HT1080 (cell line): Measurements from ENCODE around the gene NELFB. TPM values are rescaled to one million over a fixed set of nuclear protein-coding genes. Genes with fewer than 3 reads are reported as not detected.

Experiments used
- DNase-seq: peaks from one replicate; pipeline ENCODE4 v3.0.0-alpha.2; 2015; ENCODE audit warnings: low read depth
- total RNA-seq: library from RNA; depleted of rRNA; stranded (reverse); fragments of >200 nt; shearing (Covaris generic); gene quantifications from 2 replicates; pipeline ENCODE4 v1.2.3, GENCODE V29; 2014

The NELFB gene
- total RNA-seq, 1 experiment from 2014 or later: 83.3 TPM

DNA sequence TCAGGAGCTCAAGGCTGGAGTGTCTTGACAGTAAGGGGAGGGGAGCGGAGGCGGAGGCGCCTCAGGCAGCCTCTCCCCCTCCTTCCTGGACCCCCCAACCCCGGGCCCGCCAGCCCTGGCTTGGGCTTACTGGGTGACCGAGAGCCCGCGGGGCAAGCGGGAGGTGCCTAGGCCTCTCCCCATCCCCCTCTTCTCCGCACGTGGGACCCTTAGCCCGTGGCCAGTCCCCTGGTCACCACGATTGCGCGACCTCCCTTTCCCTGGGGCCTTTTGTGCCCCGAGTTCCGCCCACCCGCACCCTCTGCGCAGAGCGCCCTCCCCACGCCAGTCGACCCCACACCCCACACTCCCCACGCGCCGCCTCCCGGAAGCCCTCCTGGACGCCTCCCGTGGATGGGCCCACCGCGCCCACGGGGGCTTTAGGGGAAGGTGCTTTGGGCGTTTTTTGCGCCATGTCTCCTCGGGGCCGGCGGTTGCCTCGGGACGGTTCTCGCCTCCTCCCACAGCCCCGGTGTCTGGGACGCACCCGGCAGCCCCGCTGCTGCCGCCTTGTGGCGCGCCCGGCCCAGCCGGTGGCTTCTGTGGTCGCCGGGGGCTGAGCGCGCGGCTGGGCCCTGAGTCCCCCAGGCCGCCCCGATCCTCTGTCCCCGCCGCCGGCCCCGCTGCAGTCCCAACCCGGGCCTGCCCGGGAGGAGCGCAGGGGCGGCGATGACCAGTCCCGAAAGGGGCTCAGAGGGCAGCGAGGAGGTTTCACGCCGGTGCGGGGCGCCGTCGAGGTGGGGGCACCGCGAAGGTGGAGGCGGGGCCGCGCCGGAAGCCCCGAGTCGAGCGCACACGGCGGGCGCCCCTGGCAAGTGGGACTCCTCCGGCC lies 25.6 kb downstream of the NELFB start:
- no peak for DNase-seq

DNA sequence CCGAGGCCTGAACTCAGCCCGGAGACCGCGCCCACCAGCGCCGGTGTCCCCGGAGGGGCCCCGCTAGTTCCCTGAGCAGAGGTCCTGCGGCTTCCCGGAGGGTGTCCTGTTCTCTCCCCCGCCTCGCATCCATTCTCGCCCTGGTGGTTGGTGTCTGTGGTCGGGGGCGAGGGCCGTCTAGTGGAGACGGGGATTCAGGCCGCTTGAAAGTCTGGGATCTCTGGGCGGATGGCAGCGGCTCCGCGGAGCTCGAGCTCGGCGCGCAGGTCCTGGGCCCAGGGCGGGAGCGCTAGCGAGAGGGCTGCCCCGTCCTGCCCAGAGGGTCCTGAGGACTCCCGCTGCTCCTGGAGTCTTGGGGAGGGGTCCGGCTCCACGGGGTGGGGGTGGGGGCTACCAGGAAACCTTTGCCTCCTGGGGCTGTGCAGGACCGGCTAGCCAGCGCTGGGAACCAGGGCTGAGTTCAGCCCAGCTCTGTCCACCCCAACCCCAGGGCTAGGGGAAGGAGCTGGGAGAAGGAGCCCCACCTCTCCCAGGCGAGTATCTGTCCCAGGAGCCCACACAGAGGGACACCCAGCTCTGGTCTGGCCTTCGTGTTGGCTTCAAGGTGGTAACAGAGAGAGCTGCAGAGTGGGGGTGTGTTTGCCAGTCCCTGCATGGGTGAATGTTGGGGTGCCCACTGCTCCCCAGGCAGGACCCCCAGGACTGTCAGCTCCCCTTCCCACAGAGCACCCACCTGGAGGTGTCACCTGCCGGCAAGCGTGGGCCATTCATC lies 26.4 kb downstream of the NELFB start:
- DNase-seq: no peak

DNA sequence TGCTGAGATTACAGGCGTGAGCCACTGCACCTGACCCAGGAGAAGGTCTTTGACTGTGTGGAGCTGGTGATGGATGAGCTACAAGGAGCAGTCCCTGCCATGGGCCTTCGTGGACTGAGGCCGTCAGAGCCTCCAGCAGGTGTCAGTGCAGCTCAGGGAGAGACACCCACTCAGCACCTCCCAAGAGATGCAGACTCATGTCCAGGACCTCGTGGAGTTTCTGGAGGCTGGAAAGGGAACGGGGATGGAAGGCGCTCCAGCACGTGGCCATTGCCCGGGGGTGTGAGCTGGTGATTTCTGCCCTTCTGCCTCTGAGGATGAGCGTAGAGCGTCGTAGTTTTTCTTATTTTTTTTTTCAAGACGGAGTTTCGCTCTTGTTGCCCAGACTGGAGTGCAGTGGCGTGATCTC lies 31.9 kb downstream of the NELFB start:
- peak; percentile 77 for DNase-seq

DNA sequence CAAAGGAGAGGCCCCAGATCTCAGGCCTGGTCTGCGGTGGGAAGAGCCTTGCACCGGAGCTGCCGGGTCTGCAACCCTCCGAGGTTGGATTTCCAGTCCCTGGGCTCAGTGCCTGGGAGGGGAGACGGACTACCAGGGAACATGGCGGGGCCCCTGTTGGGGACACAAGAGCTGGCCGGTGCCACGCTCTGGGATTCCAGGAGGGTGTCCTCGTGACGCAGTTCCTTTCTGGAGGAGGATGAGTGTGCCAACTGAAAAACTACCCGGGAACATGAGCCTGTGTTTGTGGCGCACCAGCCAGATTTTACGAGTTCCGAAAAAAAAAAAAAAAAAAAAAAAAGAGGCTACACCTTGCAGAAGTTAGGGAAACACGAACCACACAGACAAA lies 38.0 kb downstream of the NELFB start:
- no peak for DNase-seq

DNA sequence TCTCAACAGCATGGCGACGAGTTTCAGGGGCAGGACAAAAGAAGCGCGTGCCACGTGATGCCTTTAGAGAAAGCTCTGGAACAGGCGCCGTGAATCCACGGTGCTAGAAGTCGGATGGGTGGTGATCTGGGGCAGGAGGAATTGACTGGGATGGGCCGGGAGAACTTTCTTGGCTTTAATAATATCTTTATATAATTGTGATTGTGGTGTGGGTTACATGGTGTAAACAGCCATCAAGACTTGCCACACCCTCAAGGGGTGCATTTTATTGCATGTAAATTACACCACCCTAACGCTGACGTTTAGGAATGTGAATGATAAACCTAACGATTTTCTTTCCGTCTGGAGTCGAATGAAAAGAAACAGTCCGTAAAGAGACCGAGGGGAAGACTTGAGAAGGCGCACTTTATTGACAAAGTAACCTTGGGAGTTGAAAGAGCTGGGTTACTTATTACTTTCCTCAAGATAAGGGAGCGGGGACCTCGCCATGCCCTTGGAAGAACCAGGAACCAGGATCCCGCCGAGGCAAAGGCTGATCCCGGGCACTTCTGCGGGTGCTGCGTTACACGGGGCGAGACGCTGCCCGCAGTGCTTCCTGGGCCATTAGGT lies 38.5 kb downstream of the NELFB start:
- no peak for DNase-seq

DNA sequence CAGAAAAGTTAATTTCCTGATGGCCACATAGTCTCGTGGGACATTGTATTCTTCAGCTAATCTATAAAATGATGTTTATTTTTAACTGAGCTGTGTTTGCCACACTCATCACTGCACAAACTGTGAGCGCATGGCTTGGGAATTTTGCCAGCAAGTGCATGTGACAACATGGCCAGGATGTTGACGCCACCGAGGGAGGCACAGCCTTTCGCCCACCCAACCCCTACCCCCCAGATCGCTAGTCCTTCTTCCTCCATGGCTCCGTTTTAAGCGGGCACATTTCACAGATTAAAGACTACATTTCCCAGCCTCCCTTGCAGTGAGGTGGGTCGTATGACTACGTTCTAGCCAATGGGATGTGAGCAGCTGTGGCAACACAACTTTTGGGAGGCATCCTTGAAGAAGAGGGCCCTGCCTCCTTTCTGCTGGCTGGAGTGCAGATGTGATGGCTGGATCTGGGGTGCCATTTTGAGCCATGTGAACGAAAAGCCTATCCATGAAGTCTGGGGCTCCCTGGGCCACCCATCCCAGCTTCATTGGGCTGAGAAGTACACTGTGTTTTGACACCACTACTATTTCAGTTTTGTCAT lies 39.1 kb downstream of the NELFB start:
- peak; percentile 53 for DNase-seq

DNA sequence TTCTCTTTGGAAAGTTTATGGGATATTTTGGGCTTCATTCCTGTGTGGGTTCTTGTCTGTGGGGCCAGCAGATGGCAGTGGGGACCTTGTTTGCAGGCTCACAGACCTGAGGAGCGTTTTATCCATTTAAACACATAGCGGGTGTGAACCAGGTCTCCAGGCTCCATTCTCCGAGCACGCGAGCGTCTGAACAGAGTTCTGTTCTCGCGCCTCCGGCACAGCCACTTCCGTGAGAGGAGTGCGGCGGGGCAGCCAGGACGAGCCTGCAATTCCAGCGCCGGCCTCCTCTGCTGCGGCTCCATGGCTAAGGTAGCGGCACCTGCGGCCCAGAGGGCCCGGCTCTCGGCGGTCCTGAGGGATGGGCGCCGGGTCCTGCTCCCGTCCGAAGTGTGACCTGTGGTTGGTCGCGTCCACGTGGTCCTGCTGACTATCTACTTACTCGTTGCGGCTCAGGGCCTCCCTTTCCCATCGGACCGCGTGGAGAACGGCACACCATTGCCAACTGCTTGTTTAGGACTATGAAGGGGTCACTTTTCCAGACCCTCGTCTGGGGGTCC lies 39.6 kb downstream of the NELFB start:
- no peak for DNase-seq

DNA sequence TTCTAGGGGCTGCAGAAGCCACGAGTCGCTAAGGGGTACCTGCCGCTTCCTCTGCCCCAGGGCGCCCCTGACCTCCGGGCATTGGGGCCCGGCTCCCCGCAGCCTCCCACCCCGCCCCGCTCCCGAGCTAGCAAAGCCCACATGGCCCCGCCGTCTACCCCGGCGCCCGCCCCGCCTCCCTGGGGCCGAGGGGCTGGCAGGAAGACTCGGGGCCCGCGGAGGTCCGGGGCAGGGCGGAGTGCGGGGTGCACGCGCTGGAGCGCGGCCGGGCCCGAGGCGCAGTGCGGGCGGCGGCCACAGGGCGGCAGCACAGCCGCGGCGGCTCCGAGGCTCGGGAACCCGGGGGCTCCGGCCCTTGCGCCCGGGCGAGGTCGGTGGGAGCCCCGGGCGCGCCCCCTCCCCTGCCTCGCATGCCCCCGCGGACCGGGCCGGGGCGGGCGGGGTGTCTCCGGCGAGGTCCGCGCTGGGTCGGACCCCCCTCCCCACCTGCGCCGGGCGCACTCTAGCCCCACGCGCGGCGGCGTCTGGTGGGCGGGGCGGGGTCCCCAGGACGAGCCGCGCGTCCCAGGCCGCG lies 40.2 kb downstream of the NELFB start:
- DNase-seq: no peak

DNA sequence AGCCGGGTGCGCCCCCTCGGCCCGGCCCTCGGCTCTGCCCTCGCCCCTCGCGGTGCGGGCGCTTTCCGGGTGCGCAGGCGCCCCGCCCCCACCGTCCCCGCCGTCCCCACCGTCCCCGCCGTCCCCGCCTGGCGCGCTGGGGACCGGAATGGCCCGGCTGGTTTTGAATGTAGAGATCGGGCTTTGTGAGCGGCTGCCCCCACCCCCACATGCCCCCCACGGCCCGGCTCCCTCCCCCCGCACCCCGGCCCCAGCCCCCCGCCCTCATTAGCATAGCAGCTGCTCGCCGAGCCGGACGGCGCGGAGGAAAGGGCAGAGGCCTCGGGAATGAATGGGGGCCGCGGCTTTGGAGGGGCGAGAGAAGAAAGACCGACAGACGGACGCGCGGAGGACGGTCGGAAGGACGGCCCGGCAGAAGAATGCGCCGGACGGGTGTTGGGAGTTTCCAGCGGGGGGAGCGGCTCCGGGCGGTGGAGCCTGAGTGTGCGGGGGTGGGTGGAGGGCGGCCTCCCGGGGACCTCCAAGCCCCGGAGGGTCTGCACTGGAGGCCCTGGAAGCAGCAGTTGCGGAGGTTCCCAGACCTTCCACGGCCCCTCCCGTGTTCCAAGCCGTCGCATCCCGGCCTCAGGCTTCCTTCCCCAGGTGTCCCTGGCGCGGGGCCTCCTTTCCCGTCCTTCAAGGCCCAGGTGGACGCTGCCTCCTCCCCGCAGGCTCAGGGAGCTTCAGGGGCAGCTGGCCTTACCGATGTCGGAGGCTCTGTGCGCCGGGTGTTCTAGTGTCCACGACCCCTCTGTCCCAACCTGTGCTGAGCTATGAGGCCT lies 40.9 kb downstream of the NELFB start:
- no peak for DNase-seq

DNA sequence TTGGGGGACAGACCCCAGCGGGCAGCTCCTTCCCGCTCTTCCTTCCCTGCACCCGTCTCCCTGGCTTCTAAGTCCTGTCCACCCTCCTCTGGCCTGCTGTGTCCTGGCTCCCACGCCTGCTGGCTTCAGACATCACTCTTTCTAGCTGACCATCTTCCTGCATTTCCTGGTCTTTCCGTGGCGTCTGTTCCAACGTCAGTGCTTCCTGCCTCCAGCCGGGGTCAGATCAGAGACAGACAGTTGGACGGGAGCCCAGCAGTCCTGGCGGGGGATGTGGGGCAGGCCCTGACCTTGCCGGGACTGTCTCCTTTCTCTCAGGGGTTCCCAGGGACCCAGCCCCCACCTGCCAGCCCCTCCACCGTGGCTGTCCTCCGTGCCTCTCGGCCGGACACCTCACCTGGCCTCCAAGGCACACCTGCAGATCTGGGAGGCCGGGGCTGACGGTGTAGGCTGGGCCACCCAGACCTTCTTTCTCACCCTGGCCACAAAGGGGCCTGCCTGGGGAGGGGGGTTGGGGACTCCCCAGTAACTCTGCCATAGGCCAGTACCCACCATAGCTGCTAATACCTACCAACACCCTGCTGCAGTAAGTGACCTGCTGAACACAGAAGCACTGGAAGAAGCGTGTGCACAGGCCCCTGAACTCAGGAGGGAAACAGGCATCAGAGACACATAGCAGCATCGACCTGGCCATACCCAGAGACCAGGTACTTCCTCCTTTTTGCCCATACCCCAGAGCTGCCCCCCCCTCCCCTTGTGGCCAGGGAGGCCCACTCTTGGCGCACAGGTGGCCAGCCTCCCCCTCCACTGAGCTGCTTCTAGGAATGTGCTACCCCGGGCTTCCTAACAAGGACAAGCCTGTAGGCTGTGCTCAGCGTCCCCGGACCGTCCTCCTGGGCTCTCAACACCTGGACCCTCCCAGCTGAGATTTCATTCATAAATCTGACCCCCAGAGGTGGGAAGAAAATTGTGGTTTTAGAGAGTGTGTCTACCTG lies 41.8 kb downstream of the NELFB start:
- no peak for DNase-seq

DNA sequence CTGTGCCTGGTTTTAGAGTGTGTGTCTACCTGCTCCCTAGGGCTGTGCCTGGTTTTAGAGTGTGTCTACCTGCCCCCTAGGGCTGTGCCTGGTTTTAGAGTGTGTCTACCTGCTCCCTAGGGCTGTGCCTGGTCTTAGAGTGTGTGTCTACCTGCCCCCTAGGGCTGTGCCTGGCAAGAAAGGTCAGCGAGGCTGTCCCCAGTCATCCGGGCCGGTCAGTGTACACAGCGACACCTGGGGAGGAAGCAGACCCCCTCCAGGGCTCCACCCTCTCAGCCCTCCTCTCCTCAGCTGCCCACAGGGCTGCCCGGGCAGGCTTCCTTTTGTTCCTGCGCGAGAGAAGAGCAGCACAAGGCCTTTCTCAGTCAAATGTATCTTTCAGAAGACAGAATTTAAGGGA lies 42.8 kb downstream of the NELFB start:
- no peak for DNase-seq

DNA sequence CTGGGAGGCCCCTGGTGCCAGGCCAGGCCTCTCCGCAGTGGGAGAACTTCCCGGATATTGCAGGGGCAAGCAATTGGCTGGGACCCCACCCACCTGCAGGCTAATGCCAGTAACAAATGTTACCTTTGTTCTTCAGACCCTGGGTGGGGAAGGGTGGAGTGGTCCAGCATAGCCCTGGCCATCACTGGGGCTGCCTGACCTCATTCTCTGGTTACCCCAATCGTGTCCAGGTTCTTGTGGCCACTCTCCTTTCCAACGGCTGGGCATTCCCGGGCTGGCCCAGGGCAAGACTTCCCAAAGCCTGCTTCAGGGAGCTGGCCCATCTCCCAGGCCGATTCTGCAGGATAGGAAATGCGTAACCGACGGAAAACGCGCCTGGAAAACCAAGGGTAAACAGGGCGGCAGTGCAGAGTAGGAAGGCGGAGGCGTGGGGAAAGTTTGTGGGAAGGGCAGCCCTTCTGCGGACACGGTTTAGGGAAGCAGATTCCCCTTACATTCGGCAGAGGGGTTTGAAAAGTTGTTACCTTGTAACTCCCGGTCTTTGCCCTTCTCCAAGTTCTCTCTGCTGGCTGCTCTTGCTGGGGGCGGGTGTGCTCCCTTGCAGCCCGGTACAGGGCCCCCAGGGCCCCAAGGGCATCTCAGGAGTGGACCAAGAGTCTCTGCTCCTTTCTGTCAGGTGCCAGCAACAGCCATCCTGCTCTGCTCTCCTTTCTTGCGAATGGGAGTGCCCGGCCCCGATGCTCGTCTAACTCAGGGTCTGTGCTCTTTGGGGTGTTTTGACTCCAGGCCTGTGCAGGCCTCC lies 43.5 kb downstream of the NELFB start:
- DNase-seq: no peak

DNA sequence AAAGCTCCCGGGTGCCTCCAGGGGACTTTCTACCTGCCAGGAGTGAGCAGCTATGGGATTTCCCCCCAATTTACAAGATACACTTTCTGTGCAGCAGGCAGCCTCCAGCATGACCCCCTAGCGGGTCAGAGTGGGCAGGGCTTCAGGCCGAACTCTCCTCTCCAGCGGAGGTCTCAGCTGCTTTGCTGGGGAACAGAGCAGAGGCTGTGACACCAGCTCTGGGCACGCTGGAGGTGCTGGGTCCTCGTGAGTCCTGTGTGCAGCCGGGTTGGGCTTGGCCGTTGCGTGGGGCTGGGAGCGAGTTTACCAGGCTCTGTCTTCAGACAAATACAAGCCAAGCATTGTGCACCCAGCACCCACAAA lies 44.1 kb downstream of the NELFB start:
- no peak for DNase-seq

DNA sequence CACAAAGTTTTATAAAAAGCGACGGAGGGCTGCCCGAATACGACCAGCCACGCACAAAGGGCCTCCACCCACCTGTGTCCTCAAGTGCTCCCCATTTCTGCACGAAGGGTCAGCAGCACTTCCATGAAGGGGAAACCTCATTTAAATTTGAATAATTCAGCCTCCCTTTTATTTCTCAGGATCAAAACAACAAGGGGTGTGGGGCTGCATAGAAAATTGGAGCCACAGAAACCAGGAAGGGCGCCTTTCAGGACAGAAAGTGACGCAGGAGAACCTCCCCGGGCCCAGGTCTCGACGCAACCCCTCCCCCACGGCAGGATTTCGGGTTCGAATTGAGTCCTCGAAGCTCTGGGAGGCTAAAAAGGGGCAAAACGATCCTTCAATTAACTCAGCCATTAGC lies 44.8 kb downstream of the NELFB start:
- no peak for DNase-seq

DNA sequence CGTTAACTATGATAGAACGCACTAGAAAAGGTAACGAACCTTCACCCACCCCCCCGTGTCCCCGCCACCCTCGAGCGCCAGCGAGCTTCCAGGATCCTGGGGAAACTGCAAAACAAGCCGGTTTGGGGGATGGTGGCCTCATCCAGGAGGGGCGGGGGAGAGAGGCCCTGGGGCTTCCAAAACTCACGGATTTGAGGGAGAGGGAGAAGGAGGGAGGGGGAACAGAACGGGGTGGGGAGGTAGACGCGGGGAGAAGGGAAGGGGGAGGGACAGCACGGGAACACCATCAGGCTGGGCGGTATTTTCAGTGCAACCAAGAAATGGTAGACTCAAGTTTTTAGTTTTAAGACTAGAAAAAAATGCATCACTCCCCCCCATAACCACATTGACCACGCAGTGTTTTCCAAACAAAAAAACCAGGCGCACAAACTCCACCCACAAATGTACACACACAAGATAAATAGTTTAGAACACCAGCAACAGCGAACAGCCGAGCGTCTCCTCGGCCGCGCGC lies 45.5 kb downstream of the NELFB start:
- no peak for DNase-seq

DNA sequence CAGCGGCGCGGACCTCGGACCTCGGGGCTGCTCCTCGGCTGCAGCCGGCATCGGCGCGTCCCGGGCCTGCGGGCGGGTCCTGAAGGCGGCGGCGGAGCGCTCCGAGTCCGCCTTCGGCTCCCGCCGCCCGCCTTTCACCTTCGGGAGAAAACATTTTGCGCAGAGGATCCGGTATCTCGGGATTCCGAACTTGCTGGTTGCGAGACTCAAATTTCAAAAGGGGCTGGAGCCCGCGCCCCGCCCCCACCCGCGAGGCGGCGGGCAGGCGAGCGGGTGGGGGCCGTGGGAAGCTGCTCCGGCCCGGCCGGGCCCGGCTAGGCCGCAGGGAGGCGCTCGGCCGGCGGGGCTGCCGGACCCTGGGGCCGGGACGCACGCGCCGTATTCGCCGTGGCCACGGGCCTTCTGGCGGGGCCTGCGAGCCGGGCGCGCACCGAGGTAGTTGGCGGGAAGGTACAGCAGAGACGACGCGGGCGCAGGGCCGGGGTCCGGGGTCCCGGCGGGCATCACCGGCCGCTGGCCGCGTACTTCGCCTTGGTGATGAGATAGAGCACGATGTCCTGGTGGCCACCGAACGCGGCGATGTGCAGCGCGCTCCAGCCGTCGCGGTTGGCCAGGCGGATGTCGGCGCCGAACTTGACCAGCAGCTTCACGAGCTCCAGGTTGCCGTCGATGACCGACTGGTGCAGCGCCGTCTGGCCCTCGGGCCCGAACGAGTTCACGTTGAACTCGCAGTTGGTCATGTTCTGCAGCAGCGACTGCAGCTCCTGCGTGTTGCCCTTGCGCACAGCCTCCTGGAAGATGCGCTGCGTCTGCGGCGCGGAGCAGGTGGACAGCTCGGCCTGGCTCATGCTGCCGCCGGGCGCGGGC lies 46.2 kb downstream of the NELFB start:
- no peak for DNase-seq

DNA sequence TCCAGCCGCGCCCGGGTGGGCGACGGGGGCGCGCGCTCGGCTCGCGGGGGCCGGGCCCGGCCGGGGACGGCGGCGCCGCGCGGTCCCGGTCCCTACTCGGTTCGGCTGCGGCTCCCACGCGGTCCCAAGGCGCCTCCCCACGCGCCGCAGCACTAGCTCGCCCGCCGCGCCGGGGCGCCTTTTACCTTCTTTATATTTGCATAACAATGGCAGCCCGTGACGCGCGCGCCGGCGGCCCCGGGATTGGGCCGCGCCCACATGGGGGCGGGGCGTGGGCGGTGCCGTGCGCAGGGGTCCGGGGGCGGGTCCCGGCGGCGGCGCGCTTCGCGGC lies 47.0 kb downstream of the NELFB start, which contains the start of gene NRARP:
NRARP (minus strand) TSS at position 154 of the 331 bp plus-strand sequence. CDS start 343 bp downstream, outside the sequence.
- no peak for DNase-seq
